ENCODE measurements around the gene THOP1.

THOP1 gene

GRCh38 chr19:2856457-2857050 lies 71.3 kb downstream of the THOP1 start:
- peak; percentile 12 to 61 for DNase-seq

GRCh38 chr19:2858864-2859263 lies 73.6 kb downstream of the THOP1 start:
- DNase-seq = no peak

GRCh38 chr19:2863816-2864215 lies 78.5 kb downstream of the THOP1 start:
- no peak for DNase-seq

Data from CD4-positive, alpha-beta T cell treated with Interferon alpha-2 for 1 hour (primary cell).